HG03354 (cell line): Measurements from ENCODE around the gene TEK.

Experiments
- ATAC-seq: cut with Tn5 transposase; IDR thresholded peaks from one replicate; pipeline ENCODE4 v1.9.1; 2021; ENCODE audit warnings: mild to moderate bottlenecking; ENCODE audit not compliant: unreplicated experiment, poor library complexity, severe bottlenecking

Gene TEK

GRCh38 chr9:27117489-27118135, 8.6 kb downstream of the TEK start:
- ATAC-seq: no peak

- no peak for ATAC-seq
Observed at GRCh38 chr9:27118916-27119315, 9.9 kb downstream of the TEK start.

GRCh38 chr9:27124151-27124550, 15.1 kb downstream of the TEK start:
- ATAC-seq: no peak

GRCh38 chr9:27125030-27125429, 16.0 kb downstream of the TEK start:
- ATAC-seq: no peak

- no peak for ATAC-seq
Observed at GRCh38 chr9:27125936-27126335, 16.9 kb downstream of the TEK start.

GRCh38 chr9:27126670-27127069, 17.6 kb downstream of the TEK start:
- ATAC-seq: no peak

- no peak for ATAC-seq
Observed at GRCh38 chr9:27129221-27129620, 20.2 kb downstream of the TEK start.

- no peak for ATAC-seq
Observed at GRCh38 chr9:27131731-27132130, 22.7 kb downstream of the TEK start.

- ATAC-seq: no peak
Observed at GRCh38 chr9:27133817-27134216, 24.8 kb downstream of the TEK start.

GRCh38 chr9:27142299-27142930, 33.4 kb downstream of the TEK start:
- no peak for ATAC-seq

- no peak for ATAC-seq
Observed at GRCh38 chr9:27145143-27145542, 36.1 kb downstream of the TEK start.

- ATAC-seq: no peak
Observed at GRCh38 chr9:27149651-27150050, 40.6 kb downstream of the TEK start.

- ATAC-seq: no peak
Observed at GRCh38 chr9:27150746-27151406, 41.9 kb downstream of the TEK start.

GRCh38 chr9:27151693-27152404, 42.8 kb downstream of the TEK start:
- no peak for ATAC-seq

GRCh38 chr9:27152405-27152718, 43.3 kb downstream of the TEK start:
- no peak for ATAC-seq

GRCh38 chr9:27154908-27155307, 45.9 kb downstream of the TEK start:
- no peak for ATAC-seq

GRCh38 chr9:27157097-27157496, 48.1 kb downstream of the TEK start:
- no peak for ATAC-seq

- ATAC-seq: no peak
Observed at GRCh38 chr9:27157736-27158135, 48.7 kb downstream of the TEK start.

GRCh38 chr9:27160636-27161035, 51.6 kb downstream of the TEK start:
- no peak for ATAC-seq

GRCh38 chr9:27162045-27162444, 53.0 kb downstream of the TEK start:
- no peak for ATAC-seq

- no peak for ATAC-seq
Observed at GRCh38 chr9:27165068-27165467, 56.0 kb downstream of the TEK start.
